ENCODE data around the gene SOX9.

- TF ChIP-seq CTCF (IDR thresholded peaks at IDR 0.05; ENCODE audit: insufficient read depth, low read length, poor library complexity, severe bottlenecking), result no peak
- no peak for TF ChIP-seq EZH2phosphoT487 (conservative IDR thresholded peaks at IDR 0.05; ENCODE audit: low read length)
Measured at GRCh38 chr17:72100470-72100869, 20.4 kb upstream of the SOX9 start.
